Fibroblast of mammary gland (primary cell): ENCODE data around the gene EIF4E1B.

Source experiments
- DNase-seq: peaks from one replicate; pipeline ENCODE4 v3.0.0-alpha.2; 2010; ENCODE audit warnings: low read depth
- H3K4me3 ChIP-seq: 2 replicates; pipeline ENCODE4 v1.5.1; 2011; ENCODE audit warnings: low read depth, mild to moderate bottlenecking, low read length, moderate library complexity; ENCODE audit not compliant: control insufficient read depth
- TF ChIP-seq, protein P1 (sequence below): conservative IDR thresholded peaks from 2 replicates; pipeline ENCODE4 v1.5.1; 2011; ENCODE audit warnings: low read depth, low read length, inconsistent platforms; ENCODE audit not compliant: control insufficient read depth, insufficient read depth

The EIF4E1B gene

DNA sequence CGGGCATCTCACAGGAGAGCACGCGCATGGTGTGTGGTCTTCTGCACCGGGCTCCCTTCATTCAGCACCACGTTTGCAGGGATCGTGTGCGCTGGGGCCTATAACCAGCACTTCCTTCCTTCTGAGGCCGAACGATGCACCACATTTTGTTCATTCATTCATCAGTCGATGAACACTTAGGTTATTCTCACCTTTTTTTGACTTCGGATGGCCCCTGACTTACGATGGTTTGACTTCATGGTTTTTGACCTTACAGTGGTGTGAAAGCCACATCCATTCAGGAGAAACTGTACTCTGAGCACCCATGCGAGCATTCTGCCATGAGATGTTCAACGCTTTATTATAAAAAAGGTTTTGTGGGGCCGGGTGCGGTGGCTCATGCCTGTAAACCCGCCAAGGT lies 44.3 kb downstream of the EIF4E1B start:
- H3K4me3 ChIP-seq: no peak overlapping the region
- TF ChIP-seq, protein P1, sequence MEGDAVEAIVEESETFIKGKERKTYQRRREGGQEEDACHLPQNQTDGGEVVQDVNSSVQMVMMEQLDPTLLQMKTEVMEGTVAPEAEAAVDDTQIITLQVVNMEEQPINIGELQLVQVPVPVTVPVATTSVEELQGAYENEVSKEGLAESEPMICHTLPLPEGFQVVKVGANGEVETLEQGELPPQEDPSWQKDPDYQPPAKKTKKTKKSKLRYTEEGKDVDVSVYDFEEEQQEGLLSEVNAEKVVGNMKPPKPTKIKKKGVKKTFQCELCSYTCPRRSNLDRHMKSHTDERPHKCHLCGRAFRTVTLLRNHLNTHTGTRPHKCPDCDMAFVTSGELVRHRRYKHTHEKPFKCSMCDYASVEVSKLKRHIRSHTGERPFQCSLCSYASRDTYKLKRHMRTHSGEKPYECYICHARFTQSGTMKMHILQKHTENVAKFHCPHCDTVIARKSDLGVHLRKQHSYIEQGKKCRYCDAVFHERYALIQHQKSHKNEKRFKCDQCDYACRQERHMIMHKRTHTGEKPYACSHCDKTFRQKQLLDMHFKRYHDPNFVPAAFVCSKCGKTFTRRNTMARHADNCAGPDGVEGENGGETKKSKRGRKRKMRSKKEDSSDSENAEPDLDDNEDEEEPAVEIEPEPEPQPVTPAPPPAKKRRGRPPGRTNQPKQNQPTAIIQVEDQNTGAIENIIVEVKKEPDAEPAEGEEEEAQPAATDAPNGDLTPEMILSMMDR: no peak
- DNase-seq: no peak

DNA sequence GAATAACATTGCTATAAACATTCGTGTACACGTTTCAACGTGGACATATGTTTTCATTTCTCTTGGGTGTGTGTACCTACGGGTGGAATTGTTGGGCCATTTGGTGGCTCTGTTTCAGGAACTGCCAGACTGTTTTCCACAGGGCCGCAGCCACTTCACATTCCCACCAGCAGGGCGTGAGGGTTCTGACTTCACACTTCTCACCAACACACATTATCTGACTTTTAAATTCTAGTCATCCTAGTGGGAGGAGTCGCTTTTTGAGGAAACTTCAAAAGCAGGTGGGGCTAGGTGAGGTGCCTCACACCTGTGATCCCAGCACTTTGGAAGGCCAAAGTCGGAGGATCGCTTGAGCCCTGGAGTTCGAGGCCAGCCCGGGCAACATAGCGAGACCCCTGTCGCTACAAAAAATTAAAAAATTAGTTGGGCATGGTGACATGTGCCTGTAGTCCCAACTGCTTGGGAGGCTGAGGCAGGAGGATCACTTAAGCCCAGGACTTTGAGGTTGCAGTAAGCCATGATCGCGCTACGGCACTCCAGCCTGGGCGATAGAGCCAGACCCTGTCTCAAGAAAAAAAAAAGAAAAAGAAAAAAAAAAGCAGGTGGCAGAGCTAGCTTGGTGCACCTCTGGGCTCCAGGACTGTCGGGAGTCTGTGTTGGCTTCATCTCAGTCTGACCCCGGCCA lies 45.3 kb downstream of the EIF4E1B start:
- TF ChIP-seq, protein P1: peak; percentile 45
- H3K4me3 ChIP-seq: no peak overlapping the region
- peak; percentile 17 for DNase-seq

DNA sequence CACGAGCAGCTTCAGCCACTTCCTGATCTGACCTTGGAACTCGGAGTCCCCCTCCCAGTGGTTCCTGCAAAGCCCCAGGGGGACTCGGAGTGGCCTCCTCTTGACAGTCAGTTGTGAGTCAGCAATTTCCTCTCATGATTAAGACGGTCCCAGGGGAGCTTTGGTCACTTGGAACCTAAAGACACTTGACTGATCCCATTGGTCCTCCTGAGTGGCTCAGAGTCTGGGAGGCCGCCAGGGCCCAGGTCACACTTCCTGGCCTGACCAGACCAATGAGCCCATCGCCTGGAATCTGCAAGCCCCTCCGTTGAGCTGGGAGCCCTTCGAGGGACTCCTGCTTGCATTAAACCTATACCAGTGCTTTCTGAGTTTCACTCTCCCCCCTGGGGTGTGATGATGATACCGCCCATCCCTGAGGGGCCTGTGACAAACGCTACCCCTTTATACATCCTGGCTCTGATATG lies 45.9 kb downstream of the EIF4E1B start:
- H3K4me3 ChIP-seq: no peak overlapping the region
- TF ChIP-seq, protein P1: no peak
- DNase-seq: peak; percentile 71

DNA sequence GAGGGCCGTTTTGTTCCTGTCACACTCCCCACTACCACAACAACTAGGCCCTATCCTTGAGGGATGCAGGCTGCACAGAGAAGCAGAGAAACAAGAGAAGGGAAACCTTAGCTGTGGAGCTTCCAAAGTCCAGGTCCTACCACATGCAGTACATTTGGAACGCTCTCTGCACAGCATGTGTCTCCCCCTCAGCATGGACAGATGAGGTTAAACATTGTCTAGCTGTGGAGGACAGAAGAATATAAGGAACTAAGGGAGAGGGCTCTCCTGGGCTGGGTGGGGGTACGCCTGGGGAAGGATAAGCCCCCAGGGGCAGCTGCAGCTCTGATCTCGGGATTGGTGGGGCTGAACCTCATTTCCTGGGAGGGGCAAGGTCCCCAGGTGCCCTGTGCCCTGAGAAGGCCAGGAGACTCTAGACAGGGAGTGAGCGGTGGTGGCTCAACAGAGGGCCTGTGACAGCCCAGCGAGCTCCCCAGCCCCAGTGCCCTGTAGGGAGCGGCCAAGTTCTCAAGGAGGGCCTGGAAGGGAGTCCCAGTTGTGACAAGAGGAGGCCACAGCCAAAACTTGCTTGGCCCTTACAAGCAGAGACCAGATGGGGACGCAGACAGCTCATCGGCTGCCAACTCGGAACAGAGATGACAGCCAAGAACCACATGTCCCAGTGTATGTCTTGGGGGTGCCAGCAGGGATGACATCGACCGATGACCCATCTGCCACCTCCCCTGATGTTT lies 46.9 kb downstream of the EIF4E1B start:
- TF ChIP-seq, protein P1: no peak
- no peak for DNase-seq
- no peak overlapping the region for H3K4me3 ChIP-seq

DNA sequence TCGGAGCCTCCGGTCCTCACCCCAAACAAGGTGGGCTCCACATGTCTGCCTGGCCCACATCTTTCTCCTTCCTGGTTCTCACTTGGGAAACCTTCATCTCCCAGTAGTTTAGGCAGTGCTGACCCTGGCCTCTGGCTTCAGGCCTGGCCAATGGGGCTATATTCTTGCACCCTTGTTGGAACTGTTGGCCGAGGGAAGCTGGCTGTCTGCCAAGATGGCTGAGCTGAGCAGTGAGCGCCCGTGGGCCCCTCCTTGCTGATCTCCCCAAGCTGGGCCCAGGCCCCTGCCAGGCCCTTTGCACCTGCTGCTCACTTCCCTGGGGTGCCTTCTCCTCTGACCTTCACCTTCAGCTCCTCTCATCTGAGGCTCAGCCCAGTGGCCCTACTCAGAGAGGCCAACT lies 48.1 kb downstream of the EIF4E1B start:
- no peak overlapping the region for H3K4me3 ChIP-seq
- TF ChIP-seq, protein P1: no peak

DNA sequence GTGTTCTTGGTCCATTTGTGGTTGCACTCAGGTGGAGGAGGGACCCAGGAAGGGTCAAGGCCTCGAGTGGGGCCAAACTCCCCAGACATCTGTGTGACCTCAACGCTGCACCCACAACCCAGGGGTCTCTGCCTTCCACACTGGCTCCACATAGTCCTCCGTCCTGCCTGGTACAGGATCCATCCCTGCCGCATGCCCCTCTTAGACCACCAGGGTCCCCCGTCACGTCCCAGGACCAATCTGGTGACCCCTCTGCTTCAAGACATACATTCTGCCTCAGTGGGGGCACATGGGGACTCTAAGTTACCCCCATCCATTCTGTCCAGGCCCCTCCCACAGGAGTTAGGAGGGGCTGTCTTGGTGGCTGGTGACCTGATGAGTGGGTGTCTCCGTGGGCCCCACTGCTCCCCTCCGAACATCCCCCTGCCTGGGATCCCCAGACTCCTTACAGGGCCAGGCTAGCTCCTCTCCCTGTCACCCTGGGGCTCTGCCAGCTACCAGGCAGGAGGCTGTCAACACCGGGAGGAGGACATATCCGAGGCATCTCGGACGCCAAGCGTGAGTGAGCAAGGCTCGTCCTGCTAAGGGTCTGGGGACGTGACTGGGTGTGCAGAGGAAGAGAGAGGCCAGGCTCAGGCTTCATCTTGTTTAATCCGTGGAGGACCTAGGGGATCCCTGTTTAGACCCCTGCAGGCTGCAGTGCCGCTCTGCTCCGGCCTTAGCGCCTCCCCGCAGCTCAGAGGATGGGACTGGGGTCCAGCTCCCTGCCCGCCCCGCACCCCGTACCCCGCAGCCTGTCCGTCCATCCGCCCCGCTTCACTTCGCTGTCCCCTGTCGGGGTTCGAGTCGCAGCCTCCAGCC lies 49.1 kb downstream of the EIF4E1B start:
- TF ChIP-seq, protein P1: no peak
- no peak for DNase-seq
- no peak overlapping the region for H3K4me3 ChIP-seq

More for the DNA sequence above, 48.1 kb downstream of the EIF4E1B start:
- no peak for DNase-seq
